ENCODE results near the gene DDX23. TPM values are rescaled to one million over a fixed set of nuclear protein-coding genes. Genes with fewer than 3 reads are reported as not detected.

The DDX23 gene
- total and polyA plus RNA-seq, 2 of the 4 experiments (the other 2 are of a cell fraction): 61.8 to 81.9 TPM

GRCh38 chr12:48824905-48825304, 27.1 kb downstream of the DDX23 start:
- H3K27me3 ChIP-seq (ENCODE audit: control insufficient read depth, insufficient read depth, low read length): no peaks in the 10 kb centered on the region
- no peak overlapping the region for H4K5ac ChIP-seq (ENCODE audit: low read depth, low read length)
- no peak overlapping the region for H3K9ac ChIP-seq (ENCODE audit: low read depth, low read length)
- H3K79me1 ChIP-seq (ENCODE audit: low read depth in 1 of 2, low read length in 2 of 2): peaks cover 19 to 43% of the 10 kb centered on the region in 2 experiments
- H2BK15ac ChIP-seq (ENCODE audit: low read depth, low read length): no peak overlapping the region
- in situ Hi-C loops (cut with MboI; ENCODE audit: low sequenced_read_pairs): no loop called here
- H2AK9ac ChIP-seq (replicated peaks; ENCODE audit: low read depth, low read length, poor library complexity): no peak overlapping the region
- H2BK20ac ChIP-seq (ENCODE audit: low read depth, low read length): no peak overlapping the region
- POLR2A ChIA-PET (ENCODE audit: unreplicated experiment): no interaction called here
- H3K9me3 ChIP-seq (ENCODE audit: control insufficient read depth, insufficient read depth, low read length): no peaks in the 10 kb centered on the region
- no peak overlapping the region for H3K27ac ChIP-seq (ENCODE audit: insufficient read depth, low read length)
- H3K9me1 ChIP-seq (ENCODE audit: insufficient read depth, low read length): peaks cover 4% of the 10 kb centered on the region
- ATAC-seq (ENCODE audit: low read depth): no peak
- H2AFZ ChIP-seq (replicated peaks; ENCODE audit: low read length, poor library complexity): no peak overlapping the region
- no peak overlapping the region for H3K4me2 ChIP-seq (ENCODE audit: low read depth, low read length)
- no peak overlapping the region for H4K8ac ChIP-seq (ENCODE audit: low read depth in 2 of 2, low read length in 2 of 2)
- H3K4me3 ChIP-seq (ENCODE audit: insufficient read depth, low read depth, low read length): no peak overlapping the region
- peaks cover 2% of the 10 kb centered on the region; the same call in 1 of the 2 replicates for H3K4me1 ChIP-seq (ENCODE audit: control insufficient read depth, insufficient read depth, low read length)
- H2BK120ac ChIP-seq (ENCODE audit: low read depth, low read length): no peak overlapping the region
- peaks cover 67% of the 10 kb centered on the region for H3K36me3 ChIP-seq (ENCODE audit: control insufficient read depth, insufficient read depth, low read length)
- H2AK5ac ChIP-seq (ENCODE audit: low read depth, low read length): no peak overlapping the region
- intact Hi-C loops (cut with micrococcal nuclease): no loop called here
- no TSS peak for BruUV-seq (replicated peaks)
- H3K18ac ChIP-seq (ENCODE audit: low read depth, low read length): no peak overlapping the region
- no peak overlapping the region for H3K23ac ChIP-seq (ENCODE audit: low read depth, low read length)
- dilution Hi-C loops (cut with HindIII; ENCODE audit: low sequenced_read_pairs, unreplicated experiment): no loop called here
- no peak overlapping the region for H3K56ac ChIP-seq (ENCODE audit: extremely low read depth, insufficient read depth, low read length)
- no peak for TF ChIP-seq BHLHE40 (IDR thresholded peaks at IDR 0.05; ENCODE audit: low read depth, low read length)
- no peak for DNase-seq
- H3K4ac ChIP-seq (ENCODE audit: low read depth, low read length): no peak overlapping the region
- no peak overlapping the region for H4K91ac ChIP-seq (ENCODE audit: insufficient read depth, low read depth, low read length)
- H4K20me1 ChIP-seq (ENCODE audit: insufficient read depth, low read length): peaks cover 32% of the 10 kb centered on the region
- CTCF ChIA-PET: interaction anchor here (0.5 kb wide), 1 partner anchor 16 kb away, joined by 3 read pairs; no protein-coding TSS in a partner anchor
- H2BK5ac ChIP-seq (ENCODE audit: low read depth, low read length, poor library complexity, severe bottlenecking): no peak overlapping the region
- H3K14ac ChIP-seq (replicated peaks; ENCODE audit: low read depth, low read length): no peak overlapping the region
- no CpG with 5 or more reads among the region's 4 CpGs for WGBS, 2 experiments (ENCODE audit: extremely low coverage in 2 of 2, insufficient read length in 1 of 2)
